Measurements from ENCODE around the gene NENF. TPM values are rescaled to one million over a fixed set of nuclear protein-coding genes. Genes with fewer than 3 reads are reported as not detected.
A peak's percentile ranks its signal among the peaks of the same experiment; 100 is the strongest.

The NENF gene
- total RNA-seq, 2 experiments from 2014 or later: 21.2 to 22.4 TPM

DNA sequence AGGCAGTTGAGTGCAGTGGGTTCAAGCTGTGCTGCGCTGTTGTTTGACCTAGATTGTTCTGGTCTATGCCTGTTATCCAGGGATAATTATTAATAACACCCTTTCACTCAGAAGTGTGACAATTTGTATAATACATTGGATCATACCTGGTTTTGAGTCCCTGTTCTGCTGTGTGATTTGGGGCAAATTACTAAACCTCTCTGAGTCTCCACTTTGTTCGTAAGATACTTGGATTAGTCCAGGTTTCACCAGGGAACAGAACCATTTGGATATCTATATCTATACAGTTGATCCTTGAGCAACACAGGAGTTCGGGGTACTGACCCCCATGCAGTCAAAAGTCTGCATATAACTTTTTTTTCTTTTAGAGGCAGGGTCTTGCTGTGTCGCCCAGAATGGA lies 2.3 kb downstream of the NENF start:
- ChIA-PET POLR2A (no interaction called here), CTCF (no interaction called here)
- ATAC-seq (ENCODE audit: poor library complexity) (no peak), DNase-seq (no peak)
- intact Hi-C loops (cut with DNase I, micrococcal nuclease): loop anchor here in 1 of 2 experiments (1.0 to 5.0 kb wide), 3 partner anchors 20 to 153 kb away; no protein-coding TSS in a partner anchor
- Mint-ChIP-seq H3K27ac (no peak overlapping the region), H3K4me3 (peak overlapping the region; percentile 87), H3K36me3 (ENCODE audit: low read depth) (no peaks in the 10 kb centered on the region), H3K27me3 (no peaks in the 10 kb centered on the region), H3K9me3 (no peaks in the 10 kb centered on the region), H3K4me1 (ENCODE audit: low read depth) (peaks cover 27% of the 10 kb centered on the region)
- no peak for TF ChIP-seq CTCF (IDR thresholded peaks at IDR 0.05)
- Histone ChIP-seq H3K9me3 (ENCODE audit: control insufficient read depth in 1 of 2, insufficient read depth in 1 of 2, low read length in 2 of 2) (no peaks in the 10 kb centered on the region), H3K4me3 (ENCODE audit: low read length) (no peak overlapping the region), H3K27ac (ENCODE audit: low read depth in 1 of 2, low read length in 2 of 2) (no peak overlapping the region), H3K36me3 (ENCODE audit: insufficient read depth, low read length) (no peaks in the 10 kb centered on the region), H3K4me1 (ENCODE audit: insufficient read depth, low read length) (peaks cover 20% of the 10 kb centered on the region), H3K27me3 (ENCODE audit: control insufficient read depth in 1 of 2, insufficient read depth in 2 of 2, low read length in 2 of 2) (no peaks in the 10 kb centered on the region)

DNA sequence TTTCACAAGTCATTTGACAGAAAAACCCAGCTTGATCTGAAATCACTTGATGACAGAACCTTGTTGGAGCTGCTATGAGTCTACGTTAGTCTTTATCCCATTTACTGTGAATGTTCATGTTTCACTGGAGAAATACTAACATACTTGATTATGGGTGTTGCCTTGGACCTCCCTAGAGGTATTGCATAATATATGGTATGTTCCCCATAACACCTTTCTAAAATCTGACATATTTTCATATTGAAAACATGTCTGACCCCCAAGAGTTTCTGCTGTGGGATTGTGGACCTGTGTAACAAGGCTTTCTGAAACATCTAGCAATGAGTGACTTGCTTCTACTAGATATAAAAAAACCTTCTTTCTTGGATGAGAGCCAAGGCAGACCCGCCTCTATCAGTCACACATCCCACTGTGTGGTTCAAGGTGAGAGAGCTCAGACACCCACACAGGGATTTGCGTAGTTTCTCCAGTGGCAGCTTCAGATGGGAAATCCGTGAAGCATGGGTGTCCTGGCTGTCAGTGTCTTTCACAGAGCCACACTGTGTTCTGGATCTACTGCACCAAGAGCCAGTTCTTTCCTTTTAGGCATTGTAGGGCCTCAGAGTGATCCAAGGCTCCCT lies 4.6 kb downstream of the NENF start:
- no peaks in the 10 kb centered on the region for H3K9me3 Mint-ChIP-seq
- H3K4me1 Mint-ChIP-seq (ENCODE audit: low read depth): peaks cover 29% of the 10 kb centered on the region
- no peak overlapping the region for H3K4me3 ChIP-seq (ENCODE audit: low read length)
- no peak for ATAC-seq (ENCODE audit: poor library complexity)
- H3K27ac ChIP-seq (ENCODE audit: low read depth in 1 of 2, low read length in 2 of 2): no peak overlapping the region
- DNase-seq: no peak
- CTCF ChIA-PET: no interaction called here
- intact Hi-C loops (cut with DNase I, micrococcal nuclease): no loop called here
- H3K27me3 ChIP-seq (ENCODE audit: control insufficient read depth in 1 of 2, insufficient read depth in 2 of 2, low read length in 2 of 2): no peaks in the 10 kb centered on the region
- no peaks in the 10 kb centered on the region for H3K36me3 ChIP-seq (ENCODE audit: insufficient read depth, low read length)
- H3K27me3 Mint-ChIP-seq: no peaks in the 10 kb centered on the region
- H3K9me3 ChIP-seq (ENCODE audit: control insufficient read depth in 1 of 2, insufficient read depth in 1 of 2, low read length in 2 of 2): no peaks in the 10 kb centered on the region
- TF ChIP-seq CTCF (IDR thresholded peaks at IDR 0.05): no peak
- H3K36me3 Mint-ChIP-seq (ENCODE audit: low read depth): peaks cover 3% of the 10 kb centered on the region
- POLR2A ChIA-PET: no interaction called here
- no peak overlapping the region for H3K4me3 Mint-ChIP-seq
- H3K4me1 ChIP-seq (ENCODE audit: insufficient read depth, low read length): peaks cover 17% of the 10 kb centered on the region
- H3K27ac Mint-ChIP-seq: no peak overlapping the region

DNA sequence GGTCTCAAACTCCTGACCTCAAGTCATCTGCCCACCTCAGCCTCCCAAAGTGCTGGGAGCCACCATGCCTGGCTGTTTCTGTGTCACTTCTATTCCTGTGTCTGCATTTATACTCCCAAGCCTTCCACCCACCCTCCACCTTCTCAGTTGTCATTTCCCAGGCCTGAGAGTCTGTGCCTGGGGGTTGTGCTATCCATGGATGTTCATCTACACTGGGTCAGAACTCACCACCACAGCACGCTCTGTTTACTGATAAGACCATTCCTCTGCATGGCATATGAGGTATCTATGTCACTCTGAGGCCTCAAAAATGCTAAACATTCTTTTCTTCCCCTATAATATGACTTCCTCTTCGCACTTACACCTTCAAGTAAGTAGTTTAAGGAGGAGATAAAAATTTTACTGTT lies 6.1 kb downstream of the NENF start:
- H3K4me1 Mint-ChIP-seq (ENCODE audit: low read depth): peaks cover 22% of the 10 kb centered on the region
- Histone ChIP-seq H3K27ac (ENCODE audit: low read depth in 1 of 2, low read length in 2 of 2) (no peak overlapping the region), H3K27me3 (ENCODE audit: control insufficient read depth in 1 of 2, insufficient read depth in 2 of 2, low read length in 2 of 2) (no peaks in the 10 kb centered on the region), H3K36me3 (ENCODE audit: insufficient read depth, low read length) (no peaks in the 10 kb centered on the region), H3K4me1 (ENCODE audit: insufficient read depth, low read length) (peaks cover 7% of the 10 kb centered on the region), H3K9me3 (ENCODE audit: control insufficient read depth in 1 of 2, insufficient read depth in 1 of 2, low read length in 2 of 2) (no peaks in the 10 kb centered on the region), H3K4me3 (ENCODE audit: low read length) (no peak overlapping the region)
- H3K4me3 Mint-ChIP-seq: no peak overlapping the region
- TF ChIP-seq CTCF (IDR thresholded peaks at IDR 0.05): no peak
- no peak overlapping the region for H3K27ac Mint-ChIP-seq
- ATAC-seq (ENCODE audit: poor library complexity): no peak
- ChIA-PET CTCF (no interaction called here), POLR2A (no interaction called here)
- no peak for DNase-seq
- H3K9me3 Mint-ChIP-seq: no peaks in the 10 kb centered on the region
- H3K36me3 Mint-ChIP-seq (ENCODE audit: low read depth): peaks cover 11% of the 10 kb centered on the region
- no peaks in the 10 kb centered on the region for H3K27me3 Mint-ChIP-seq
- intact Hi-C loops (cut with DNase I, micrococcal nuclease): no loop called here
